OCI-LY7 (cell line): Measurements from ENCODE around the gene ST14. TPM values are rescaled to one million over a fixed set of nuclear protein-coding genes. Genes with fewer than 3 reads are reported as not detected.

Experiments used
- BruUV-seq: library from RNA; stranded (reverse); fragments of 400-500 nt; replicated peaks from 2 replicates; lab custom pipeline; 2021; lab: Mats Ljungman, UMichigan
- CTCF ChIA-PET: fragments of 300-600 bp; sonication (Branson Sonifier 250); formaldehyde crosslinking; loops from one replicate; lab custom pipeline; 2022; ENCODE audit warnings: antibody characterized with exemption; ENCODE audit not compliant: unreplicated experiment; lab: Charles Lee
- POLR2A ChIA-PET: fragments of 300-600 bp; sonication (Branson Sonifier 250); formaldehyde crosslinking; loops from one replicate; lab custom pipeline; 2022; ENCODE audit warnings: antibody characterized with exemption; lab: Charles Lee
- DNase-seq: peaks from one replicate; pipeline ENCODE4 v3.0.0-alpha.2; 2015; ENCODE audit warnings: low spot score
- H2AFZ ChIP-seq: fragments of 200-600 bp; sonication (generic), shearing (Covaris generic); 2 replicates; pipeline ENCODE4 v1.6.1; 2014; ENCODE audit warnings: mild to moderate bottlenecking, antibody characterized with exemption, low read length, moderate library complexity
- H3K27ac ChIP-seq: fragments of 200-600 bp; sonication (generic); 2 replicates; pipeline ENCODE4 v1.5.1; 2014; ENCODE audit warnings: mixed run types, low read depth, mild to moderate bottlenecking, moderate library complexity, low read length, inconsistent platforms; ENCODE audit not compliant: poor library complexity, severe bottlenecking
- H3K36me3 ChIP-seq: fragments of 200-600 bp; sonication (generic); 2 replicates; pipeline ENCODE4 v1.6.1; 2014; ENCODE audit warnings: mild to moderate bottlenecking, antibody characterized with exemption, low read length, moderate library complexity, mixed read lengths; ENCODE audit not compliant: insufficient read depth
- H3K4me1 ChIP-seq: fragments of 200-600 bp; sonication (generic); 2 replicates; pipeline ENCODE4 v1.5.1; 2014; ENCODE audit warnings: mild to moderate bottlenecking, low read length; ENCODE audit not compliant: insufficient read depth, poor library complexity, severe bottlenecking
- H3K4me2 ChIP-seq: fragments of 200-600 bp; sonication (generic); 2 replicates; pipeline ENCODE4 v1.6.1; 2014; ENCODE audit warnings: mild to moderate bottlenecking, low read length
- H3K4me3 ChIP-seq: fragments of 200-600 bp; sonication (generic); 2 replicates; pipeline ENCODE4 v1.5.1; 2014; ENCODE audit warnings: mild to moderate bottlenecking, low read depth, low read length; ENCODE audit not compliant: poor library complexity, severe bottlenecking
- H3K79me2 ChIP-seq: fragments of 200-600 bp; sonication (generic); 2 replicates; pipeline ENCODE4 v1.6.1; 2016; ENCODE audit warnings: low read depth, mild to moderate bottlenecking, low read length, moderate library complexity, mixed read lengths; ENCODE audit not compliant: insufficient read depth
- H3K9me2 ChIP-seq: fragments of 200-600 bp; sonication (generic); 2 replicates; pipeline ENCODE4 v1.6.1; 2016; ENCODE audit warnings: mild to moderate bottlenecking, low read length, mixed read lengths; ENCODE audit not compliant: insufficient read depth
- H3K9me3 ChIP-seq: fragments of 200-600 bp; sonication (generic); 2 replicates; pipeline ENCODE4 v1.6.1; 2014; ENCODE audit warnings: mild to moderate bottlenecking, mixed run types, low read length, mixed read lengths
- H4K20me1 ChIP-seq: fragments of 200-600 bp; sonication (generic); 2 replicates; pipeline ENCODE4 v1.6.1; 2014; ENCODE audit warnings: mild to moderate bottlenecking, antibody characterized with exemption, low read length, moderate library complexity, mixed read lengths; ENCODE audit not compliant: insufficient read depth
- CTCF ChIP-seq: fragments of 200-600 bp; sonication (generic); conservative IDR thresholded peaks from 2 replicates; pipeline ENCODE4 v1.5.1; 2014; ENCODE audit warnings: mild to moderate bottlenecking, antibody characterized with exemption, low read length, moderate library complexity, mixed read lengths
- EZH2phosphoT487 ChIP-seq: fragments of 200-600 bp; sonication (generic); IDR thresholded peaks from 2 replicates; pipeline ENCODE4 v1.6.1; 2018; ENCODE audit warnings: low read depth, borderline replicate concordance, mild to moderate bottlenecking, mixed run types, antibody characterized with exemption, low read length, moderate library complexity, mixed read lengths
- intact Hi-C: fragments of 100-400 bp; cut with micrococcal nuclease; formaldehyde crosslinking; loops from one replicate; pipeline ENCODE4 v1.10.0; 2022; ENCODE audit not compliant: unreplicated experiment
- total RNA-seq, 2 experiments: library from RNA; depleted of rRNA in 1 of 2; stranded (reverse); fragments of >200 nt in 1 of 2; shearing (Covaris generic) in 1 of 2; gene quantifications; 2 replicates each; pipeline ENCODE4 v1.2.3, GENCODE V29; 2014 to 2022

The ST14 gene
- total RNA-seq, 2 experiments from 2014 or later = 98.0 to 135 TPM

GRCh38 chr11:130164221-130164570 lies 4.6 kb downstream of the ST14 start:
- peak overlapping the region; percentile 93 for H3K27ac ChIP-seq
- H3K4me2 ChIP-seq = peak overlapping the region; percentile 95
- TF ChIP-seq CTCF (no peak), EZH2phosphoT487 (no peak)
- no peak overlapping the region for H2AFZ ChIP-seq
- ChIA-PET POLR2A (interaction anchor here (0.7 to 6.2 kb wide), 5 partner anchors 9 to 15 kb away, joined by 3 to 67 read pairs (median 5); no protein-coding TSS in a partner anchor), CTCF (interaction anchor here (0.7 to 1.2 kb wide), 2 partner anchors 13 to 299 kb away, joined by 3 read pairs; no protein-coding TSS in a partner anchor)
- H3K9me3 ChIP-seq = no peaks in the 10 kb centered on the region
- H3K4me1 ChIP-seq = peaks cover 81% of the 10 kb centered on the region
- peaks cover 94% of the 10 kb centered on the region for H3K79me2 ChIP-seq
- intact Hi-C loops = loop anchor here (5.0 kb wide), 2 partner anchors 1542 to 1692 kb away; no protein-coding TSS in a partner anchor
- peaks cover 58% of the 10 kb centered on the region; the same call in 1 of the 2 replicates for H3K36me3 ChIP-seq
- H4K20me1 ChIP-seq = no peaks in the 10 kb centered on the region
- DNase-seq = no peak
- H3K9me2 ChIP-seq = no peaks in the 10 kb centered on the region
- BruUV-seq = no TSS peak
- peak overlapping the region; percentile 74 for H3K4me3 ChIP-seq

- peaks cover 58% of the 10 kb centered on the region; the same call in 1 of the 2 replicates for H3K36me3 ChIP-seq
- ChIA-PET CTCF (interaction anchor here (1.0 to 1.2 kb wide), 4 partner anchors 10 to 20 kb away, joined by 3 to 6 read pairs (median 4); no protein-coding TSS in a partner anchor), POLR2A (interaction anchor here (0.6 to 6.2 kb wide), 16 partner anchors 10 to 209 kb away, joined by 3 to 67 read pairs (median 4); no protein-coding TSS in a partner anchor)
- no peaks in the 10 kb centered on the region for H4K20me1 ChIP-seq
- peak overlapping the region; percentile 93 for H3K27ac ChIP-seq
- DNase-seq = peak; percentile 84
- intact Hi-C loops = loop anchor here (1.0 to 5.0 kb wide), 2 partner anchors 15 to 146 kb away; partner anchors contain the start of gene ZBTB44
- H3K4me1 ChIP-seq = peaks cover 93% of the 10 kb centered on the region
- H3K4me2 ChIP-seq = peak overlapping the region; percentile 90
- no peak for TF ChIP-seq CTCF
- no peak for TF ChIP-seq EZH2phosphoT487
- H2AFZ ChIP-seq = no peak overlapping the region
- peak overlapping the region; percentile 57 for H3K4me3 ChIP-seq
- no peaks in the 10 kb centered on the region for H3K9me3 ChIP-seq
- BruUV-seq = TSS peak; percentile 96
- H3K9me2 ChIP-seq = no peaks in the 10 kb centered on the region
- H3K79me2 ChIP-seq = peaks cover 100% of the 10 kb centered on the region
Observed at GRCh38 chr11:130165601-130166456, 6.2 kb downstream of the ST14 start.
